ENCODE data around the gene CYP2W1. TPM values are rescaled to one million over a fixed set of nuclear protein-coding genes. Genes with fewer than 3 reads are reported as not detected.

Gene CYP2W1
- total RNA-seq, 1 donor from 2014 or later: not detected

GRCh38 chr7:935164-935873, 47.7 kb upstream of the CYP2W1 start:
- peaks cover 6% of the 10 kb centered on the region for H3K36me3 Mint-ChIP-seq (ENCODE audit: low read depth, unreplicated experiment)

DNA sequence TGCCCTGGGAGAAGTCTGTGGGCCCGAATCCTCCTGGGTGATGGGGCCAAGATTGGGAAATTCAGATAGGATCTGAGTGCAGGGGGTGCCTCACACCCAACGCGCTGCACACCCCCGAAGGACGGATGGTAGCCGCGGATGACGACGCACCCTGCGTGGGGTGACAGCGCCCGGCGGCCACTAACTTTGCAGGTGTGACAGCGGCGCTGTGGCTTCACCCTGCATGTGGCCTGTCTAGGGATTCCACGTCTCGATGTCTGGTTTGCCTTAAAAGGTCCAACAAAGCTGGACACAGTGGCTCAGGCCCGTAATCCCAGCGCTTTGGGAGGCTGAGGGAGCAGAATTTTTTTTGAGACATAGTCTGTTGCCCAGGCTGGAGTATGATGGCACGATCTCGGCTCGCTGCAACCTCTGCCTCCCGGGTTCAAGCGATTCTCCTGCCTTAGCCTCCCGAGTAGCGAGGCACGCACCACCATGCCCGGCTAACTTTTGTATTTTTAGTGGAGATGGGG, 47.1 kb upstream of the CYP2W1 start:
- no peak overlapping the region for H3K4me2 ChIP-seq (ENCODE audit: low read length)
- no peaks in the 10 kb centered on the region for H3K79me2 ChIP-seq (ENCODE audit: insufficient read depth, low read length)
- H3K4me1 ChIP-seq (ENCODE audit: insufficient read depth, low read length): no peaks in the 10 kb centered on the region
- peaks cover 4% of the 10 kb centered on the region for H3K9me3 ChIP-seq (ENCODE audit: insufficient read depth, low read depth, low read length)
- peaks cover 2% of the 10 kb centered on the region for H3K27me3 ChIP-seq (ENCODE audit: insufficient read depth, low read length)
- H3K4me3 ChIP-seq (ENCODE audit: insufficient read depth, low read depth, low read length): no peak overlapping the region
- H3K9ac ChIP-seq (ENCODE audit: low read length): no peak overlapping the region
- peaks cover 9% of the 10 kb centered on the region for H3K27me3 Mint-ChIP-seq (ENCODE audit: low read depth, unreplicated experiment)
- H3K36me3 Mint-ChIP-seq (ENCODE audit: low read depth, unreplicated experiment): peaks cover 6% of the 10 kb centered on the region
- no peak overlapping the region for H3K4me3 Mint-ChIP-seq (ENCODE audit: unreplicated experiment)
- DNase-seq (ENCODE audit: low read depth) (no peak), FAIRE-seq (no peak)
- H3K36me3 ChIP-seq (ENCODE audit: insufficient read depth, low read length): no peaks in the 10 kb centered on the region
- H3K4me1 Mint-ChIP-seq (ENCODE audit: low read depth, unreplicated experiment): peaks cover 6% of the 10 kb centered on the region
- no peaks in the 10 kb centered on the region for H4K20me1 ChIP-seq (ENCODE audit: insufficient read depth, low read length)
- no peak overlapping the region for H3K27ac Mint-ChIP-seq (ENCODE audit: unreplicated experiment)
- H3K27ac ChIP-seq (ENCODE audit: low read depth, low read length): no peak overlapping the region
- TF ChIP-seq EZH2 (IDR thresholded peaks at IDR 0.05; ENCODE audit: insufficient read depth, low read length): no peak
- TF ChIP-seq CTCF (IDR thresholded peaks at IDR 0.05; ENCODE audit: insufficient read depth, low read depth, low read length): no peak
- H3K9me3 Mint-ChIP-seq (ENCODE audit: unreplicated experiment): peaks cover 7% of the 10 kb centered on the region
- no peak overlapping the region for H2AFZ ChIP-seq (ENCODE audit: low read depth, low read length)

More at GRCh38 chr7:935164-935873, 47.7 kb upstream of the CYP2W1 start:
- H3K4me1 Mint-ChIP-seq (ENCODE audit: low read depth, unreplicated experiment): peaks cover 6% of the 10 kb centered on the region
- no peak overlapping the region for H3K27ac ChIP-seq (ENCODE audit: low read depth, low read length)
- H3K4me3 Mint-ChIP-seq (ENCODE audit: unreplicated experiment): no peak overlapping the region
- H3K4me1 ChIP-seq (ENCODE audit: insufficient read depth, low read length): no peaks in the 10 kb centered on the region
- no peaks in the 10 kb centered on the region for H3K36me3 ChIP-seq (ENCODE audit: insufficient read depth, low read length)
- H2AFZ ChIP-seq (ENCODE audit: low read depth, low read length): no peak overlapping the region
- H3K27me3 ChIP-seq (ENCODE audit: insufficient read depth, low read length): peaks cover 2% of the 10 kb centered on the region
- H3K27ac Mint-ChIP-seq (ENCODE audit: unreplicated experiment): no peak overlapping the region
- FAIRE-seq: no peak
- TF ChIP-seq EZH2 (IDR thresholded peaks at IDR 0.05; ENCODE audit: insufficient read depth, low read length) (no peak), CTCF (IDR thresholded peaks at IDR 0.05; ENCODE audit: insufficient read depth, low read depth, low read length) (no peak)
- H3K9ac ChIP-seq (ENCODE audit: low read length): no peak overlapping the region
- no peaks in the 10 kb centered on the region for H3K79me2 ChIP-seq (ENCODE audit: insufficient read depth, low read length)
- H3K27me3 Mint-ChIP-seq (ENCODE audit: low read depth, unreplicated experiment): peaks cover 7% of the 10 kb centered on the region
- no peaks in the 10 kb centered on the region for H4K20me1 ChIP-seq (ENCODE audit: insufficient read depth, low read length)
- no peak overlapping the region for H3K4me3 ChIP-seq (ENCODE audit: insufficient read depth, low read depth, low read length)
- no peak for DNase-seq (ENCODE audit: low read depth)
- peaks cover 4% of the 10 kb centered on the region for H3K9me3 Mint-ChIP-seq (ENCODE audit: unreplicated experiment)
- H3K9me3 ChIP-seq (ENCODE audit: insufficient read depth, low read depth, low read length): peaks cover 4% of the 10 kb centered on the region
- no peak overlapping the region for H3K4me2 ChIP-seq (ENCODE audit: low read length)
